ENCODE results near the gene ADAMTSL1.
A peak's percentile ranks its signal among the peaks of the same experiment; 100 is the strongest.

Gene ADAMTSL1

GRCh38 chr9:18485714-18486113 is 11.8 kb downstream of the ADAMTSL1 start:
- Histone ChIP-seq H3K27ac (ENCODE audit: low read length) (peak overlapping the region; percentile 5), H3K4me1 (ENCODE audit: control insufficient read depth in 1 of 2, insufficient read depth in 2 of 2, low read length in 2 of 2) (no peaks in the 10 kb centered on the region), H3K36me3 (ENCODE audit: control insufficient read depth in 1 of 2, insufficient read depth in 2 of 2, low read length in 2 of 2) (peaks cover 0 to 6% of the 10 kb centered on the region in 2 donors), H3K27me3 (ENCODE audit: low read depth, low read length) (no peaks in the 10 kb centered on the region), H3K4me3 (ENCODE audit: low read depth in 1 of 2, low read length in 2 of 2) (no peak overlapping the region), H3K9me3 (ENCODE audit: control insufficient read depth in 1 of 2, low read length in 2 of 2) (no peaks in the 10 kb centered on the region)

- H3K27me3 ChIP-seq (ENCODE audit: low read depth, low read length), result no peaks in the 10 kb centered on the region
- no peak overlapping the region for H3K27ac ChIP-seq (ENCODE audit: low read length)
- peaks cover 0 to 13% of the 10 kb centered on the region in 2 donors for H3K4me1 ChIP-seq (ENCODE audit: control insufficient read depth in 1 of 2, insufficient read depth in 2 of 2, low read length in 2 of 2)
- no peaks in the 10 kb centered on the region for H3K9me3 ChIP-seq (ENCODE audit: control insufficient read depth in 1 of 2, low read length in 2 of 2)
- peaks cover 0 to 9% of the 10 kb centered on the region in 2 donors for H3K36me3 ChIP-seq (ENCODE audit: control insufficient read depth in 1 of 2, insufficient read depth in 2 of 2, low read length in 2 of 2)
- H3K4me3 ChIP-seq (ENCODE audit: low read depth in 1 of 2, low read length in 2 of 2), result no peak overlapping the region
Observed at GRCh38 chr9:18487611-18488010, 13.7 kb downstream of the ADAMTSL1 start.

GRCh38 chr9:18488886-18489285 is 14.9 kb downstream of the ADAMTSL1 start:
- H3K9me3 ChIP-seq (ENCODE audit: control insufficient read depth in 1 of 2, low read length in 2 of 2), result no peaks in the 10 kb centered on the region
- H3K4me1 ChIP-seq (ENCODE audit: control insufficient read depth in 1 of 2, insufficient read depth in 2 of 2, low read length in 2 of 2), result peaks cover 0 to 21% of the 10 kb centered on the region in 2 donors
- H3K4me3 ChIP-seq (ENCODE audit: low read depth in 1 of 2, low read length in 2 of 2), result no peak overlapping the region
- no peak overlapping the region for H3K27ac ChIP-seq (ENCODE audit: low read length)
- H3K27me3 ChIP-seq (ENCODE audit: low read depth, low read length), result no peaks in the 10 kb centered on the region
- peaks cover 0 to 9% of the 10 kb centered on the region in 2 donors for H3K36me3 ChIP-seq (ENCODE audit: control insufficient read depth in 1 of 2, insufficient read depth in 2 of 2, low read length in 2 of 2)

- Histone ChIP-seq H3K4me1 (ENCODE audit: control insufficient read depth in 1 of 2, insufficient read depth in 2 of 2, low read length in 2 of 2) (peaks cover 0 to 22% of the 10 kb centered on the region in 2 donors), H3K36me3 (ENCODE audit: control insufficient read depth in 1 of 2, insufficient read depth in 2 of 2, low read length in 2 of 2) (peaks cover 0 to 9% of the 10 kb centered on the region in 2 donors), H3K4me3 (ENCODE audit: low read depth in 1 of 2, low read length in 2 of 2) (no peak overlapping the region), H3K27me3 (ENCODE audit: low read depth, low read length) (no peaks in the 10 kb centered on the region), H3K27ac (ENCODE audit: low read length) (no peak overlapping the region), H3K9me3 (ENCODE audit: control insufficient read depth in 1 of 2, low read length in 2 of 2) (no peaks in the 10 kb centered on the region)
Observed at GRCh38 chr9:18489861-18490260, 15.9 kb downstream of the ADAMTSL1 start.

- H3K36me3 ChIP-seq (ENCODE audit: control insufficient read depth in 1 of 2, insufficient read depth in 2 of 2, low read length in 2 of 2), result peaks cover 0 to 9% of the 10 kb centered on the region in 2 donors
- no peaks in the 10 kb centered on the region for H3K27me3 ChIP-seq (ENCODE audit: low read depth, low read length)
- peaks cover 0 to 22% of the 10 kb centered on the region in 2 donors for H3K4me1 ChIP-seq (ENCODE audit: control insufficient read depth in 1 of 2, insufficient read depth in 2 of 2, low read length in 2 of 2)
- H3K9me3 ChIP-seq (ENCODE audit: control insufficient read depth in 1 of 2, low read length in 2 of 2), result no peaks in the 10 kb centered on the region
- H3K4me3 ChIP-seq (ENCODE audit: low read depth in 1 of 2, low read length in 2 of 2), result no peak overlapping the region
- H3K27ac ChIP-seq (ENCODE audit: low read length), result peak overlapping the region; percentile 54
Observed at GRCh38 chr9:18490641-18491370, 16.9 kb downstream of the ADAMTSL1 start.

- Histone ChIP-seq H3K27me3 (ENCODE audit: low read depth, low read length) (no peaks in the 10 kb centered on the region), H3K9me3 (ENCODE audit: control insufficient read depth in 1 of 2, low read length in 2 of 2) (no peaks in the 10 kb centered on the region), H3K4me3 (ENCODE audit: low read depth in 1 of 2, low read length in 2 of 2) (no peak overlapping the region), H3K36me3 (ENCODE audit: control insufficient read depth in 1 of 2, insufficient read depth in 2 of 2, low read length in 2 of 2) (peaks cover 0 to 9% of the 10 kb centered on the region in 2 donors), H3K4me1 (ENCODE audit: control insufficient read depth in 1 of 2, insufficient read depth in 2 of 2, low read length in 2 of 2) (peaks cover 0 to 22% of the 10 kb centered on the region in 2 donors), H3K27ac (ENCODE audit: low read length) (no peak overlapping the region)
Observed at GRCh38 chr9:18492612-18493011, 18.7 kb downstream of the ADAMTSL1 start.

GRCh38 chr9:18493451-18493993 is 19.6 kb downstream of the ADAMTSL1 start:
- no peak overlapping the region for H3K27ac ChIP-seq (ENCODE audit: low read length)
- H3K4me3 ChIP-seq (ENCODE audit: low read depth in 1 of 2, low read length in 2 of 2), result no peak overlapping the region
- H3K36me3 ChIP-seq (ENCODE audit: control insufficient read depth in 1 of 2, insufficient read depth in 2 of 2, low read length in 2 of 2), result peaks cover 0 to 9% of the 10 kb centered on the region in 2 donors
- peaks cover 0 to 31% of the 10 kb centered on the region in 2 donors for H3K4me1 ChIP-seq (ENCODE audit: control insufficient read depth in 1 of 2, insufficient read depth in 2 of 2, low read length in 2 of 2)
- no peaks in the 10 kb centered on the region for H3K27me3 ChIP-seq (ENCODE audit: low read depth, low read length)
- no peaks in the 10 kb centered on the region for H3K9me3 ChIP-seq (ENCODE audit: control insufficient read depth in 1 of 2, low read length in 2 of 2)

- Histone ChIP-seq H3K9me3 (ENCODE audit: control insufficient read depth in 1 of 2, low read length in 2 of 2) (no peaks in the 10 kb centered on the region), H3K27ac (ENCODE audit: low read length) (no peak overlapping the region), H3K4me1 (ENCODE audit: control insufficient read depth in 1 of 2, insufficient read depth in 2 of 2, low read length in 2 of 2) (peaks cover 6 to 39% of the 10 kb centered on the region in 2 donors), H3K4me3 (ENCODE audit: low read depth in 1 of 2, low read length in 2 of 2) (no peak overlapping the region), H3K27me3 (ENCODE audit: low read depth, low read length) (no peaks in the 10 kb centered on the region), H3K36me3 (ENCODE audit: control insufficient read depth in 1 of 2, insufficient read depth in 2 of 2, low read length in 2 of 2) (peaks cover 0 to 7% of the 10 kb centered on the region in 2 donors)
Observed at GRCh38 chr9:18495065-18495464, 21.1 kb downstream of the ADAMTSL1 start.

- no peak overlapping the region for H3K27ac ChIP-seq (ENCODE audit: low read length)
- H3K27me3 ChIP-seq (ENCODE audit: low read depth, low read length), result no peaks in the 10 kb centered on the region
- H3K9me3 ChIP-seq (ENCODE audit: control insufficient read depth in 1 of 2, low read length in 2 of 2), result no peaks in the 10 kb centered on the region
- H3K4me1 ChIP-seq (ENCODE audit: control insufficient read depth in 1 of 2, insufficient read depth in 2 of 2, low read length in 2 of 2), result peaks cover 6 to 35% of the 10 kb centered on the region in 2 donors
- no peaks in the 10 kb centered on the region for H3K36me3 ChIP-seq (ENCODE audit: control insufficient read depth in 1 of 2, insufficient read depth in 2 of 2, low read length in 2 of 2)
- H3K4me3 ChIP-seq (ENCODE audit: low read depth in 1 of 2, low read length in 2 of 2), result no peak overlapping the region
Observed at GRCh38 chr9:18496256-18497000, 22.5 kb downstream of the ADAMTSL1 start.

- H3K27me3 ChIP-seq (ENCODE audit: low read depth, low read length), result no peaks in the 10 kb centered on the region
- no peak overlapping the region for H3K27ac ChIP-seq (ENCODE audit: low read length)
- peaks cover 6 to 22% of the 10 kb centered on the region in 2 donors for H3K4me1 ChIP-seq (ENCODE audit: control insufficient read depth in 1 of 2, insufficient read depth in 2 of 2, low read length in 2 of 2)
- H3K36me3 ChIP-seq (ENCODE audit: control insufficient read depth in 1 of 2, insufficient read depth in 2 of 2, low read length in 2 of 2), result no peaks in the 10 kb centered on the region
- H3K4me3 ChIP-seq (ENCODE audit: low read depth in 1 of 2, low read length in 2 of 2), result no peak overlapping the region
- H3K9me3 ChIP-seq (ENCODE audit: control insufficient read depth in 1 of 2, low read length in 2 of 2), result no peaks in the 10 kb centered on the region
Observed at GRCh38 chr9:18499062-18499461, 25.1 kb downstream of the ADAMTSL1 start.

GRCh38 chr9:18499980-18500379 is 26.0 kb downstream of the ADAMTSL1 start:
- Histone ChIP-seq H3K9me3 (ENCODE audit: control insufficient read depth in 1 of 2, low read length in 2 of 2) (no peaks in the 10 kb centered on the region), H3K36me3 (ENCODE audit: control insufficient read depth in 1 of 2, insufficient read depth in 2 of 2, low read length in 2 of 2) (no peaks in the 10 kb centered on the region), H3K4me1 (ENCODE audit: control insufficient read depth in 1 of 2, insufficient read depth in 2 of 2, low read length in 2 of 2) (peaks cover 6 to 22% of the 10 kb centered on the region in 2 donors), H3K27me3 (ENCODE audit: low read depth, low read length) (no peaks in the 10 kb centered on the region), H3K4me3 (ENCODE audit: low read depth in 1 of 2, low read length in 2 of 2) (no peak overlapping the region), H3K27ac (ENCODE audit: low read length) (no peak overlapping the region)
